ENCODE measurements around the gene GAS1. TPM values are rescaled to one million over a fixed set of nuclear protein-coding genes. Genes with fewer than 3 reads are reported as not detected.

The GAS1 gene
- total RNA-seq, 1 experiment from 2014 or later, result 0.07 TPM

DNA sequence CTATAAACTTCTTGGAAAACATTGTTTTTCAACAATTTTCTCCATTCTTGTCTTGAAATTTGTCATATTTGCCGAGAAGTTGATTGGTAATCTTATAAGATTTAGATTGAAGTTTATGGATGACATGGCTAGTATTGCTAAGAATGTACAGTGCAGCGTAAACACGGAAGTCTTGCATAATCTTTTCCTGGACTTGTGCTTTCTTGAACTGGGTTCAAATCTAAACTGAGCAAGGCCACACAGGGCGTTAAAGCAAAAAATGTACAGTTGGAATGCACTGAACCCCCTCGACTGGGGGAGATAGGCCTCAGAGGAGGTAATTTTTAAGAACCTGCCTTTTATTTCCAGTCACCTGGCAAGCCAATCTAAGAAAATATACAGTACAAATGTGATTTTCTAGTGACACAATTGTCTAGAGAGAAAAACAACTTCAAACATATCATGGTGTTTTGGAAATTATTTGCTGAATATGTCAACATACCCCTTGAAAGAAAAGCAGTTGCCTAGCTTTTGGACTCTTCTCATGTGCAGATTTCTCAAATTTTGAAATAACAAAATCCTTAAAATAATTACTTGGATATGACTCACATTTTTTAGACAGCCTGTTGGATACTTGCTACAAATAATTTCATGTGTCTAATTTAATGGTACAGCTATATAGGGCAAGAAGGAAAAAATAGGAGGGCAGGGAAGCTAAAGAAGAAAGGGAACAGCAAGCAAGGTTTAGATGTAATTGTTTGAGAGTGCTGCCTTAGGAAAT, 18.5 kb upstream of the GAS1 start:
- POLR2A ChIA-PET, result no interaction called here
- Histone ChIP-seq H2AFZ (ENCODE audit: low read depth, low read length, poor library complexity, severe bottlenecking) (no peak overlapping the region), H3K36me3 (ENCODE audit: control insufficient read depth in 1 of 2, insufficient read depth in 2 of 2, low read length in 2 of 2) (no peaks in the 10 kb centered on the region), H3K27me3 (ENCODE audit: insufficient read depth, low read length) (peaks cover 41% of the 10 kb centered on the region), H3K4me3 (replicated peaks in 1 of 2; ENCODE audit: low read depth in 1 of 2, low read length in 2 of 2) (no peak overlapping the region), H3K4me1 (ENCODE audit: control insufficient read depth in 1 of 2, insufficient read depth in 2 of 2, low read length in 2 of 2) (no peaks in the 10 kb centered on the region), H3K9me3 (ENCODE audit: control insufficient read depth in 1 of 2, insufficient read depth in 1 of 2, low read depth in 1 of 2, low read length in 2 of 2) (no peaks in the 10 kb centered on the region), H3K27ac (ENCODE audit: low read depth, low read length) (no peak overlapping the region), H4K20me1 (ENCODE audit: insufficient read depth) (no peaks in the 10 kb centered on the region), H3K79me2 (ENCODE audit: insufficient read depth, low read length) (no peaks in the 10 kb centered on the region), H3K4me2 (ENCODE audit: low read length) (no peak overlapping the region), H3K9ac (ENCODE audit: low read length) (no peak overlapping the region), H3K9me2 (ENCODE audit: insufficient read depth) (no peaks in the 10 kb centered on the region)
- DNase-seq (ENCODE audit: low read depth, low spot score) (no peak), ATAC-seq (no peak)
- RAD21 ChIA-PET (ENCODE audit: low non-redundant PET in 1 of 2, low total read pairs in 2 of 2, uncharacterized antibody in 2 of 2, unreplicated experiment in 2 of 2), result no interaction called here
- BruUV-seq (replicated peaks), result no TSS peak
- CTCF ChIA-PET, result interaction anchor here (1.3 kb wide), 1 partner anchor 18 kb away, joined by 3 read pairs; no protein-coding TSS in a partner anchor
- intact Hi-C loops (cut with micrococcal nuclease), result no loop called here
- no peak for TF ChIP-seq ZNF274 (IDR thresholded peaks at IDR 0.05; ENCODE audit: low read depth, low read length)

DNA sequence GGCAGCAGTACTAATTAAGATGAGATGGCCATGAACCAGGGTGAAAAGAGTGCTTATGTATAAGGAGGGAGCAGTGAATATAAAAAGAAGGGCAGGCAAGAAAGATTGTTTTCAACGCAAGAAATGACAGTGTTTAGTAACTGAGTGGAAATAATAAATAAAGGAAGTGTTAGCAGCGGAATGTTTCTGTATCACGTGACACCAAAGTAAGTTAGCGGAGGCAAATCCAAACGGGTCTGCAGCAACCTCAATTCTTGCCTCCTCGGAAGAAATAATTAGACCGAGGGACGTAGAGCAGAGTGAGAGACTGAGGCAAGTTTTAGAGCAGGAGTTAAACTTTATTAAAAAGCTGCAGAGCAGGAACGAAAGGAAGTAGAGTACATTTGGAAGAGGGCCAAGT, 15.4 kb upstream of the GAS1 start:
- ATAC-seq, result no peak
- no peaks in the 10 kb centered on the region for H3K36me3 ChIP-seq (ENCODE audit: control insufficient read depth in 1 of 2, insufficient read depth in 2 of 2, low read length in 2 of 2)
- no peak overlapping the region for H3K4me3 ChIP-seq (replicated peaks in 1 of 2; ENCODE audit: low read depth in 1 of 2, low read length in 2 of 2)
- no peaks in the 10 kb centered on the region for H3K9me3 ChIP-seq (ENCODE audit: control insufficient read depth in 1 of 2, insufficient read depth in 1 of 2, low read depth in 1 of 2, low read length in 2 of 2)
- no TSS peak for BruUV-seq (replicated peaks)
- H2AFZ ChIP-seq (ENCODE audit: low read depth, low read length, poor library complexity, severe bottlenecking), result no peak overlapping the region
- H3K4me1 ChIP-seq (ENCODE audit: control insufficient read depth in 1 of 2, insufficient read depth in 2 of 2, low read length in 2 of 2), result no peaks in the 10 kb centered on the region
- TF ChIP-seq RAD21 (IDR thresholded peaks at IDR 0.05; ENCODE audit: low read depth), result no peak
- TF ChIP-seq JUND (IDR thresholded peaks at IDR 0.05), result no peak
- TF ChIP-seq CEBPB (IDR thresholded peaks at IDR 0.05; ENCODE audit: low read depth), result no peak
- TF ChIP-seq ELF1 (IDR thresholded peaks at IDR 0.05; ENCODE audit: borderline replicate concordance, low read depth), result no peak
- no peak for TF ChIP-seq SP1 (IDR thresholded peaks at IDR 0.05; ENCODE audit: low read depth)
- TF ChIP-seq SRF (IDR thresholded peaks at IDR 0.05; ENCODE audit: low read depth), result no peak
- TF ChIP-seq POLR2A (IDR thresholded peaks at IDR 0.05; ENCODE audit: borderline replicate concordance, extremely low read depth, insufficient read depth, insufficient read length), result no peak
- H3K79me2 ChIP-seq (ENCODE audit: insufficient read depth, low read length), result no peaks in the 10 kb centered on the region
- intact Hi-C loops (cut with micrococcal nuclease), result no loop called here
- DNase-seq (ENCODE audit: low read depth, low spot score), result no peak
- no peaks in the 10 kb centered on the region for H3K9me2 ChIP-seq (ENCODE audit: insufficient read depth)
- POLR2A ChIA-PET, result no interaction called here
- no peak overlapping the region for H3K9ac ChIP-seq (ENCODE audit: low read length)
- H3K4me2 ChIP-seq (ENCODE audit: low read length), result no peak overlapping the region
- no peaks in the 10 kb centered on the region for H4K20me1 ChIP-seq (ENCODE audit: insufficient read depth)
- CTCF ChIA-PET, result no interaction called here
- no peak overlapping the region for H3K27ac ChIP-seq (ENCODE audit: low read depth, low read length)
- peaks cover 61% of the 10 kb centered on the region for H3K27me3 ChIP-seq (ENCODE audit: insufficient read depth, low read length)
- RAD21 ChIA-PET (ENCODE audit: low non-redundant PET in 1 of 2, low total read pairs in 2 of 2, uncharacterized antibody in 2 of 2, unreplicated experiment in 2 of 2), result no interaction called here

All from HCT116 (cell line).